ENCODE data around the gene LYAR. TPM values are rescaled to one million over a fixed set of nuclear protein-coding genes. Genes with fewer than 3 reads are reported as not detected.
A peak's percentile ranks its signal among the peaks of the same experiment; 100 is the strongest.

Gene LYAR
- total and polyA plus RNA-seq, 2 of the 13 experiments (the other 11 are each of a cell fraction or from before 2014, with no cell fraction given): 7.8 to 94.2 TPM

GRCh38 chr4:4327652-4328121 lies 37.7 kb upstream of the LYAR start (continued):
- TF ChIP-seq HNF4G (IDR thresholded peaks at IDR 0.05; ENCODE audit: borderline replicate concordance, low read depth, low read length) (no peak), HNF4G (CRISPR knock-in tag; IDR thresholded peaks at IDR 0.05; ENCODE audit: borderline replicate concordance, low read depth) (0 out of 2 replicates have a peak, but pooled peaks have one; percentile 25), SMAD1 (CRISPR knock-in tag; IDR thresholded peaks at IDR 0.05; ENCODE audit: borderline replicate concordance, low read depth) (no peak), ZNF768 (CRISPR knock-in tag; IDR thresholded peaks at IDR 0.05) (peak; percentile 45; the same call in 1 of the 2 replicates), SMARCC2 (IDR thresholded peaks at IDR 0.05) (no peak), CHD4 (IDR thresholded peaks at IDR 0.05; ENCODE audit: borderline replicate concordance, low read length) (no peak), SMAD9 (CRISPR knock-in tag; IDR thresholded peaks at IDR 0.05) (no peak), ZNF883 (CRISPR knock-in tag; IDR thresholded peaks at IDR 0.05; ENCODE audit: not compliant biosample characterization) (peak; percentile 53), JDP2 (CRISPR knock-in tag; IDR thresholded peaks at IDR 0.05; ENCODE audit: borderline replicate concordance) (no peak), RARG (CRISPR knock-in tag; IDR thresholded peaks at IDR 0.05; ENCODE audit: low read depth) (no peak), ZNF776 (CRISPR knock-in tag; IDR thresholded peaks at IDR 0.05) (no peak), ZNF124 (CRISPR knock-in tag; IDR thresholded peaks at IDR 0.05) (0 out of 2 replicates have a peak, but pooled peaks have one; percentile 28), ZNF660 (CRISPR knock-in tag; IDR thresholded peaks at IDR 0.05; ENCODE audit: borderline replicate concordance, low read depth) (no peak), TBL1XR1 (IDR thresholded peaks at IDR 0.05; ENCODE audit: borderline replicate concordance, low read length, partially characterized antibody) (no peak), ZSCAN30 (CRISPR knock-in tag; IDR thresholded peaks at IDR 0.05) (no peak), ZNF260 (CRISPR knock-in tag; IDR thresholded peaks at IDR 0.05; ENCODE audit: borderline replicate concordance, low read depth) (no peak), ZNF264 (CRISPR knock-in tag; IDR thresholded peaks at IDR 0.05) (no peak)
- TF ChIP-seq, protein P1, sequence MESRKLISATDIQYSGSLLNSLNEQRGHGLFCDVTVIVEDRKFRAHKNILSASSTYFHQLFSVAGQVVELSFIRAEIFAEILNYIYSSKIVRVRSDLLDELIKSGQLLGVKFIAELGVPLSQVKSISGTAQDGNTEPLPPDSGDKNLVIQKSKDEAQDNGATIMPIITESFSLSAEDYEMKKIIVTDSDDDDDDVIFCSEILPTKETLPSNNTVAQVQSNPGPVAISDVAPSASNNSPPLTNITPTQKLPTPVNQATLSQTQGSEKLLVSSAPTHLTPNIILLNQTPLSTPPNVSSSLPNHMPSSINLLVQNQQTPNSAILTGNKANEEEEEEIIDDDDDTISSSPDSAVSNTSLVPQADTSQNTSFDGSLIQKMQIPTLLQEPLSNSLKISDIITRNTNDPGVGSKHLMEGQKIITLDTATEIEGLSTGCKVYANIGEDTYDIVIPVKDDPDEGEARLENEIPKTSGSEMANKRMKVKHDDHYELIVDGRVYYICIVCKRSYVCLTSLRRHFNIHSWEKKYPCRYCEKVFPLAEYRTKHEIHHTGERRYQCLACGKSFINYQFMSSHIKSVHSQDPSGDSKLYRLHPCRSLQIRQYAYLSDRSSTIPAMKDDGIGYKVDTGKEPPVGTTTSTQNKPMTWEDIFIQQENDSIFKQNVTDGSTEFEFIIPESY (CRISPR knock-in tag; IDR thresholded peaks at IDR 0.05): peak; percentile 45
- TF ChIP-seq, protein P2, sequence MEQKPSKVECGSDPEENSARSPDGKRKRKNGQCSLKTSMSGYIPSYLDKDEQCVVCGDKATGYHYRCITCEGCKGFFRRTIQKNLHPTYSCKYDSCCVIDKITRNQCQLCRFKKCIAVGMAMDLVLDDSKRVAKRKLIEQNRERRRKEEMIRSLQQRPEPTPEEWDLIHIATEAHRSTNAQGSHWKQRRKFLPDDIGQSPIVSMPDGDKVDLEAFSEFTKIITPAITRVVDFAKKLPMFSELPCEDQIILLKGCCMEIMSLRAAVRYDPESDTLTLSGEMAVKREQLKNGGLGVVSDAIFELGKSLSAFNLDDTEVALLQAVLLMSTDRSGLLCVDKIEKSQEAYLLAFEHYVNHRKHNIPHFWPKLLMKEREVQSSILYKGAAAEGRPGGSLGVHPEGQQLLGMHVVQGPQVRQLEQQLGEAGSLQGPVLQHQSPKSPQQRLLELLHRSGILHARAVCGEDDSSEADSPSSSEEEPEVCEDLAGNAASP (CRISPR knock-in tag; IDR thresholded peaks at IDR 0.05; ENCODE audit: borderline replicate concordance): no peak
- TF ChIP-seq, protein P3, sequence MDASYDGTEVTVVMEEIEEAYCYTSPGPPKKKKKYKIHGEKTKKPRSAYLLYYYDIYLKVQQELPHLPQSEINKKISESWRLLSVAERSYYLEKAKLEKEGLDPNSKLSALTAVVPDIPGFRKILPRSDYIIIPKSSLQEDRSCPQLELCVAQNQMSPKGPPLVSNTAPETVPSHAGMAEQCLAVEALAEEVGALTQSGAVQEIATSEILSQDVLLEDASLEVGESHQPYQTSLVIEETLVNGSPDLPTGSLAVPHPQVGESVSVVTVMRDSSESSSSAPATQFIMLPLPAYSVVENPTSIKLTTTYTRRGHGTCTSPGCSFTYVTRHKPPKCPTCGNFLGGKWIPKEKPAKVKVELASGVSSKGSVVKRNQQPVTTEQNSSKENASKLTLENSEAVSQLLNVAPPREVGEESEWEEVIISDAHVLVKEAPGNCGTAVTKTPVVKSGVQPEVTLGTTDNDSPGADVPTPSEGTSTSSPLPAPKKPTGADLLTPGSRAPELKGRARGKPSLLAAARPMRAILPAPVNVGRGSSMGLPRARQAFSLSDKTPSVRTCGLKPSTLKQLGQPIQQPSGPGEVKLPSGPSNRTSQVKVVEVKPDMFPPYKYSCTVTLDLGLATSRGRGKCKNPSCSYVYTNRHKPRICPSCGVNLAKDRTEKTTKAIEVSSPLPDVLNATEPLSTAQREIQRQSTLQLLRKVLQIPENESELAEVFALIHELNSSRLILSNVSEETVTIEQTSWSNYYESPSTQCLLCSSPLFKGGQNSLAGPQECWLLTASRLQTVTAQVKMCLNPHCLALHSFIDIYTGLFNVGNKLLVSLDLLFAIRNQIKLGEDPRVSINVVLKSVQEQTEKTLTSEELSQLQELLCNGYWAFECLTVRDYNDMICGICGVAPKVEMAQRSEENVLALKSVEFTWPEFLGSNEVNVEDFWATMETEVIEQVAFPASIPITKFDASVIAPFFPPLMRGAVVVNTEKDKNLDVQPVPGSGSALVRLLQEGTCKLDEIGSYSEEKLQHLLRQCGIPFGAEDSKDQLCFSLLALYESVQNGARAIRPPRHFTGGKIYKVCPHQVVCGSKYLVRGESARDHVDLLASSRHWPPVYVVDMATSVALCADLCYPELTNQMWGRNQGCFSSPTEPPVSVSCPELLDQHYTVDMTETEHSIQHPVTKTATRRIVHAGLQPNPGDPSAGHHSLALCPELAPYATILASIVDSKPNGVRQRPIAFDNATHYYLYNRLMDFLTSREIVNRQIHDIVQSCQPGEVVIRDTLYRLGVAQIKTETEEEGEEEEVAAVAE (CRISPR knock-in tag; IDR thresholded peaks at IDR 0.05; ENCODE audit: borderline replicate concordance): peak; percentile 28; the same call in 1 of the 2 replicates
- TF ChIP-seq, protein P4, sequence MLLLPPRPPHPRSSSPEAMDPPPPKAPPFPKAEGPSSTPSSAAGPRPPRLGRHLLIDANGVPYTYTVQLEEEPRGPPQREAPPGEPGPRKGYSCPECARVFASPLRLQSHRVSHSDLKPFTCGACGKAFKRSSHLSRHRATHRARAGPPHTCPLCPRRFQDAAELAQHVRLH (CRISPR knock-in tag; IDR thresholded peaks at IDR 0.05; ENCODE audit: borderline replicate concordance, low read depth): peak; percentile 93; the same call in 1 of the 2 replicates
- TF ChIP-seq, protein P5, sequence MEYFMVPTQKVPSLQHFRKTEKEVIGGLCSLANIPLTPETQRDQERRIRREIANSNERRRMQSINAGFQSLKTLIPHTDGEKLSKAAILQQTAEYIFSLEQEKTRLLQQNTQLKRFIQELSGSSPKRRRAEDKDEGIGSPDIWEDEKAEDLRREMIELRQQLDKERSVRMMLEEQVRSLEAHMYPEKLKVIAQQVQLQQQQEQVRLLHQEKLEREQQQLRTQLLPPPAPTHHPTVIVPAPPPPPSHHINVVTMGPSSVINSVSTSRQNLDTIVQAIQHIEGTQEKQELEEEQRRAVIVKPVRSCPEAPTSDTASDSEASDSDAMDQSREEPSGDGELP (IDR thresholded peaks at IDR 0.05; ENCODE audit: borderline replicate concordance, low read depth): peak; percentile 68; the same call in 1 of the 2 replicates

All from HepG2 (cell line).